Ammon's horn (tissue), 1 donor: ENCODE measurements around the gene POMP.
"Not testable (repeated sequence)": the region's sequence is repeated elsewhere in the genome, so short reads cannot be mapped to it uniquely, and the experiment has no call there.

ENCODE experiments used
- DNase-seq: peaks from one replicate; pipeline ENCODE4 v3.0.0-alpha.2; 2016; ENCODE audit warnings: low spot score

Gene POMP

DNA sequence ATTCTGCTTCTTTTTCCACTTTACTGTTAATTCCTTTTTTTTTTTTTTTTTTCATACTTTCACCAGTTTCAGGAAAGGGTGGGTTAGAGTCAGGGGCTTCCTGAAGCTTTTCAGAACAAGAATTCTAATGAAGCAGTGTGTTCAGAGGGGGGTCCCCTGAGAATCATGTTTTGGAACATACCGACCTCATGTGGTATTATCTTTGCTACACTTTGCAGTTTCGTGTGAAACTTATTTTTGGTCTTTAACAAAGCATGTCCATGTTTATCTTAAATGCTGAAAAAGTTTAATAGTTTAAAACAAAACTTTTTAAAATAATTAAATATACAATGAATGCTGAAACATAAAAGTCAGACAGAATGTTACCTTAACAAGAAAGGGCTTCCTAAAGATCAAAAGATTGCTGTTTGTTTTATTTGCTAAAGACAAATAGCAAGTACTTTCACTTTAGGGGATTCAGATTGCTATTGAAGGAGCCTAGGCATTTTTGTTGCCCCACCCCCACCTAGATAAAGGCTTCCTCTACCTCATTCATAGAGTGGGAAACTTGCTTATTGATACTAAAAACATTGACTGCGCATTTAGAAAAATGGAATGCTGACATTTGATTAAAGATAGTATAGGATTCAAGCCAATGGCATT is 21.1 kb upstream of the POMP start:
- no peak for DNase-seq

DNA sequence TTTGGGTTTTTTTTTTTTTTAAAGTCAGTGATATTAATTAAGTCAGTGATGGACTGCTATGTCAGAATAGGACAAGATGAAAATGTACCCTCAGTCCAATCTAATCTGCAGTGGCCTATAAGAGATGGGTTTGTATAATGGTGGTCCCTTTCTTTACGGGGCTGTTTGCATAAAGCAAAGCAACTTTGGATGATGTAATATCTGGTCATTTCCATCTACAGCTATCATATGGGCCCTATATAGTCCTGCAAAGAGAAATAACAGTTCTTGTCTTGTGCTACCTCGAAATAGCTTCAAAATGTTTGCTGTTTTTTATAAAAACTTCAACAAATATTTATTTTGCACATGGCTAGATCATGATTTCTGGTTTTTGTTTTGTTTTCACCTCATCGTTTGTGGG is 20.2 kb upstream of the POMP start:
- no peak for DNase-seq

GRCh38 chr13:28640861-28641599 is 17.9 kb upstream of the POMP start:
- no peak for DNase-seq

DNA sequence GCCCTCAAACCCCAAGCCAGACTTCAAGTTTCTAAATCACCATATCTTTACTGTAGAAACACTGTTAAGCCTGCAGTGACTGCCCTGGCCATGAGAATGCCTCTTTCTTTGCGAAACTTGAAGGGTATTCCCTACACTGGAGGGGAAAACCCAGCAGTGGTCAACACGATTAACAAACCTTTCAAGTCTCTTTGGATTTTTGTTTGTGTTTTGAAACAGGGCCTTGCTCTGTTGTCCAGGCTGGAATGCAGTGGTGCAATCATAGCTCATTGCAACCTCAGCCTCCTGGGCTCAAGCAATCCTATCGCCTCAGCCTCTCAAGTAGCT is 17.4 kb upstream of the POMP start:
- no peak for DNase-seq

GRCh38 chr13:28650284-28650683 is 8.6 kb upstream of the POMP start:
- DNase-seq: no peak

- no peak for DNase-seq
These were observed 7.0 kb upstream of the POMP start for GRCh38 chr13:28651810-28652401.

DNA sequence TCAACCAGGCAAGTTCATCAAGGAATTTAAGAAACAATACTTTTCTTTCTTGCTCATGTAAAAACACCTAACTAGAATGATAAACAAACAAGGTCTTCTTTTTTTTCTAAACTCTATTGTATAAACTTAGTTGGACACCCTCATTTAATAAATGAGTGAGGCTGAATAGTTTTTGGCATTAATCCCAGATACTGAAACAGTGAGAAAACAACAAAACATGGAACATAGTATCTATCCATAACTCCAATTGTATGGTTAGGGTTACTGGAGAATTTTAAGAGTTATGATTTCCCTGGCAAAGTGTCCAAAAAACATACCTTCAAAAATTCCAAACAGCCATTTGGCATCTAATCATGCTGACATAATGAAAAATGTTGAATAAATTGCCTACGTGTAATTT is 5.8 kb upstream of the POMP start:
- no peak for DNase-seq

DNA sequence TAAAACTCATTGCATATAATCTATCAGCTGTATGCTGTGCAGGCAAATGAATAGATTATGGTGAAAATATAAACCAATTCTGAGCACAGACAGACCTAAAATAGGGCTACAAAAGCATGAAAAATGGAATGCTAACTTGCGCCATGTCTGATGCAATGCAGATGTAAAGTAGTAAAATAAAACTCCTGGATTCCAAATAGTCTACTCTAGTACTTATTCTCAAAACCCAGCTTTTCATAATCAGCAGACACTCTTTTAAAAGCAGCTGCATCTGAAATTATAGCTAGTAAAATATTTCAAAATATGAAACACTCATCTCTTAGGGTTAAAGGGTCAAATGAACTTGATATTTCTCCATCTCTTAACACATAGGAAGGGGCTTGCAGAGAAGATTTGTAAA is 4.7 kb upstream of the POMP start:
- no peak for DNase-seq

DNA sequence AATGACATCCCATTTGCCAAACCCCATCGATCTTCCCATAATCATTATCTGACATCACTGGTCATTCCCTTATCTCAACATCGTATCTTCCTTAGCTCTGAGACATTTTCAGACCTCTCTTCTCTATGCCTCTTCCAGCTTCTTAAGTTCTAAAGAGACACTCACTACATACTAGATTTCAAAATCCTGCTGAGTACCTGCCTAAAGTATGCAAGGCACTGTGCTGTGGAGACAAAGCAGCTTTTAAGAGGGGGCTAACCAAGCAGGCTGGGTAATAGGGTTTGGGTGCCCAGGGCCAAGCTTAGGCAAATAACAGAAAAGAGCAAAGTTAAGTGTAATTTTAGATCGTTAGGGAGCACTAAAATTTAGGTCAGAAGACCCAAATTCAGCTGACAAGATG is 3.4 kb upstream of the POMP start:
- no peak for DNase-seq

DNA sequence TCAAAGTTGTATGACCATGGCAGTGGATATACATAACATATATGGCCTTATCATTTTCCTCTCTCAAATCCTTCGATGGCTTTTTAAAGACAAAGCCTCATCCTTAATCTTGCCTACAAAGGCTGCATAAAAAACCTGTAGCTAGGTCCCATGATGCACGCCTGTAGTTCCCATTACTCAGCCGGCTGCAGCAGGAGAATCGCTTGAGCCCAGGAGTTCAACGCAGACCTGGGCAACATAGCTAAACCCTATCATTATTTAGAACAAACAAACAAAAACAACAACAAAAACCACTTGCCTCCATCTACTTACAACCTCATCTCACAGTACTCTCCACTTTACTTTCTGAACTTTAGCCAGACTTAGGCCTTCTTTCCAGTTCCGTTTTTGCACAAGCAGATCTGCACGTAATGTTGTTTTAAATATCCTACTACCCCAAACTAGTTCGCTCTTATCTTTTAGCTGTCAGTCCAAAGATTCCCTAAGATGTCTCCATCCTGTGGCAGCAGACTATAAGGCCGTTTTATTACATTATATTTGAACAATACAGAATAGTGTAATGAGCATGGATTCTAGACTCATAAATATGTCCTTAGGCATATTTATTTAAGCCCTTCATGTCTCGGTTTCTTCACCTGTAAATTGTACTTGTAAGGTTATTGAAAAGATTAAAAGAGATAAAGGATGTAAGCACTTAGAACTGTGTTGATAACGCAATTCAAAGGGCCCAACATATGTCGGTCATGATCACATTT is 969 bp upstream of the POMP start:
- DNase-seq: peak; percentile 25

DNA sequence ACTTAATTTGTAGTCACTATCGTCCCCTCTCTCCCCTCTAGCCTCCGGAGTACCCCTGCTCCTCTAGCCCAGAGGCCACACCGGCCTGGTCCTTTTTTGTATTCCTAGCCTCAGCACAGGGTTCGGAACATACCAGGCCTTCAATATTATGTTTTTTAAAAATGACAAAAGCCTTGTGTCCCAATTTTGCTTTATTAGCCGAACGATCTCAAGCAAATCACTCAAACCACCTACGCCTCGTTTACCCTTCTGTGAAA is 463 bp upstream of the POMP start:
- DNase-seq: no peak

DNA sequence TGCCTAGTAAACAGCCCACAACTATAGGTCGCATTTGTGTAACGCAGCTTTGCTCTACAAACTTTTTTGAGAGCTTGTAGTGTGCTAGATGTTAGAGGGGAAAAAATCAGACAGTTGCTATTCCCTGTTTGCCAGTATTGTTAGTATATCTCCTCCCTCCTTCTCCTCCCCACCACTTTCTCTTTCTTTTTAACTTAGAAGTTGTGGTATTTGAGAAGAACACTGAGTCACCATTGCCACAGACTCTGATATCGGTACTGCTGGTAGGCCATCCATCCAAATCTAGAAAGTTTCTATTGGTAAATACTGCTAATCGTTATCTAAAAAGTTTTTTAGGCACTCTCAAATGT is 666 bp downstream of the POMP start:
- DNase-seq: no peak

- DNase-seq: no peak
These were observed 8.1 kb downstream of the POMP start for GRCh38 chr13:28666897-28667488.

DNA sequence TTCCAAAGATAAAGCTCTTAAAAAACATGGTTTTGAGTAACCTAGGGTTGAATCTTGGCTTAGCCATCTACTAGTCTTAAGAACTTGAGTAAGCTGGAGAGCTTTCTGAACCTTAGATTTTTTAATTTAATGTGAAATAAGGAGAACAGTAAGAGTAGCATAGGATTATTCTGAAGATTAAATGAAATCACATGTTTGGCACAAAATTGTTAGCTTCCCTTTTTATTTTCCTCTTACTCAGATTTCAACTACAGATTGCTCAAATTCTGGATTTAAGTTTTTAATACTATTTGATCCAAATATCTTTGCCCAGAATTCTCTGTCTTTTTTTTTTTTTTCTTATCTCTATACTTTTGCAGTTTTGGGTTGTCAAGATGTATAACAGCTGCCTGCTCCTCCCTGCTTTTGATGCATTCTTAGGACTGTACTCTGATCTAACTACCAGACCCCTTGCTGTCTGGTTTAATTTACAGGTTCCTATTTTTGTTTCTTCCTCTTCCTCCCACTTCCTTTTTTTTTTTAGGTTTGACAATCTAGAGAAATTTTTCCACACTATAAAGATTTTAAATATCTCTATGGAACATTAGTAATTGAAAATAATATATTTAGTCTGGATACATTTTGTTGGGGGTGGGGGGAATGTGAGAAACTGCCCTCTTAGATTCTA is 12.3 kb downstream of the POMP start:
- no peak for DNase-seq

- DNase-seq: no peak
These were observed 19.9 kb downstream of the POMP start for GRCh38 chr13:28678809-28679208.

GRCh38 chr13:28679628-28680027 is 20.7 kb downstream of the POMP start:
- no peak for DNase-seq

GRCh38 chr13:28680541-28680940 is 21.6 kb downstream of the POMP start:
- no peak for DNase-seq

DNA sequence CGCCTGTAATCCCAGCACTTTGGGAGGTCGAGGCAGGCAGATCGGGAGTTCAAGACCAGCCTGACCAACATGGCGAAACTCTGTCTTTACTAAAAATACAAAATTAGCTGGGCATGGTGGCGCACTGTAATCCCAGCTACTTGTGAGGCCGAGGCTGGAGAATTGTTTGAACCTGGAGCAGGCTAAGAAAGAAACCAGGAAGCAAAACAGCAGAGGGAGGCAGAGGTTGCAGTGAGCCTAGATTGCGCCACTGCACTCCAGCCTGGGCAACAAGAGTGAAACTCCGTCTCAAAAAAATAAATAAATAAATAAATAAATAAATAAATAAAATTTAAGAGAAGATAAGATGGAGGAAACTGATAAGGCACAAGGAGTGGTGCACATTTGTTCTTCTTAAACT is 24.2 kb downstream of the POMP start:
- DNase-seq: not testable (repeated sequence)

DNA sequence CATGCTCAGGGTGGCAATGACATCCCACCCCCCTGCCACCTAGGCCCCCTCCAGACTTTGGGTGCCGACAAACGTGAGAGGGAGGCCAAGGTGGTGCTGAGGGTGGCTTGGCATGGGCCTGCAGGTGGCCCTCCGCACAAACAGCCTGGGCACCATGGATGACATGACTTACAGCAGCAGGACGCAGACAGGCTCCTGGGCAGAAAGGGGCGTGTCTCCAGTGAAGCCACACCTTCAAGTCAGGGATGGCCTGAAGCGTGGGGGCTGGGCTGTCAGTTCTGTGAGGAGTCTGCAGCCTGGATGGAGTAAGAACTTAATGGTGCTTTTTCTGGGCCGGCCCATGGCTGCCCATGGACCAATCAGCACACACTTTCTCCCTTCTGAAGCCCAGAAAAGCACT is 25.3 kb downstream of the POMP start:
- no peak for DNase-seq

DNA sequence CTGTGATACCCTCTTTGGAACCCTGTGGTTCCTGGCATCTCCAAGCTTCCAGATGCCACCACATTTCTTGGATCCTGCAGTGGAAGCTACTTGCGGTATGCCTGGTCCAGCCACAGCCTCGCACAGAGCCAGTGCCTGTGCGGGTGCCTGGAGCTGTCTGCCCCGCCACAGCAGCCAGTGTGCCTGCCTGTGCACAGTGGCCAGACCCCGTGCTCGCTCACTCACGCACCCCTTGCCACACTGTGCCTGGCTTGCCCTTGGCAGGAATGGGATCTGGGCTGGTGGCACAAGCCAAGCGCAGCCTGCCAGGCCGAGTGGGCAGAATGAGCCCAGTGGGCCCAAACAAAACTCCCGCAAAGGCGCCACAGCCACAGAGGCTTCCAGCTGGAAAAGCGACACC is 26.2 kb downstream of the POMP start:
- DNase-seq: no peak

DNA sequence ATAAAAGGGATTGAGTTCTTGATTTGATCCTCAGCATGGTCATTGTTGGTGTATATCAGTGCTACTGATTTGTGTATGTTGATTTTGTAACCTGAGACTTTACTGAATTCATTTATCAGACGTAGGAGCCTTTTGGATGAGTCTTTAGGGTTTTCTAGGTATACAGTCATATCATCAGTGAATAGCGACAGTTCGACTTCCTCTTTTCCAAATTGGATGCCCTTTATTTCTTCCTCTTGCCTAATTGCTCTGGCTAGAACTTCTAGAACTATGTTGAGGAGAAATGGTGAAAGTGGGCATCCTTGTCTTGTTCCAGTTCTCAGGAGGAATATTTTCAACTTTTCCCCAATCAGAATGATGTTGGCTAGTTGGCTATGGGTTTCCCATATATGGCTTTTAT is 27.0 kb downstream of the POMP start:
- no peak for DNase-seq
